K562 (cell line): ENCODE measurements around the gene NCOA4. TPM values are rescaled to one million over a fixed set of nuclear protein-coding genes. Genes with fewer than 3 reads are reported as not detected.

Experiments used
- ATAC-seq: fragments of 200-7000 bp; cut with Tn5 transposase; 3 replicates; pipeline ENCODE4 v1.9.1; 2020; ENCODE audit warnings: moderate library complexity
- BruUV-seq: library from RNA; stranded (reverse); fragments of 400-500 nt; replicated peaks from 2 replicates; lab custom pipeline; 2021; lab: Mats Ljungman, UMichigan
- CTCF ChIA-PET: fragments of 300-600 bp; formaldehyde crosslinking; extraction: SDS; loops from one replicate; lab custom pipeline; 2021; ENCODE audit warnings: low intra/inter-chr PET ratio; lab: Yijun Ruan, JAX
- POLR2A ChIA-PET: fragments of 300-600, 350-650 bp; sonication (Branson Sonifier 250); formaldehyde crosslinking; extraction: SDS; loops from one replicate; lab custom pipeline; 2021; ENCODE audit warnings: antibody characterized with exemption, inconsistent platforms; lab: Yijun Ruan, JAX
- DNase-seq, 4 experiments: peaks; one replicate each; pipeline versions ENCODE4 v3.0.0 to v3.0.0-alpha.2; 2011 to 2018; ENCODE audit warnings: low spot score in 3 of 4, mixed read lengths in 3 of 4; ENCODE audit errors: extremely low read depth in 1 of 4
- FAIRE-seq: peaks from 2 replicates; lab custom pipeline; 2011; peaks lifted over from hg19 to GRCh38; lab: Jason Lieb, UNC
- H2AFZ ChIP-seq: 2 replicates; pipeline ENCODE4 v1.6.0; 2011; ENCODE audit warnings: low read depth, low read length, control low read depth, inconsistent platforms
- H3K27ac ChIP-seq: fragments of 200-600 bp; 3 replicates; pipeline ENCODE4 v1.8.0; 2011; ENCODE audit warnings: low read depth, mild to moderate bottlenecking, control low read depth, inconsistent platforms, low read length, moderate library complexity, mixed read lengths; ENCODE audit errors: extremely low read depth
- H3K27me3 ChIP-seq, 2 experiments: fragments of 300-600 bp in 1 of 2; 2 replicates in 1 of 2; 3 replicates in 1 of 2; pipeline versions ENCODE4 v1.6.0 to v1.8.0; 2011; ENCODE audit warnings: inconsistent platforms in 2 of 2, low read length in 2 of 2, mild to moderate bottlenecking in 1 of 2, mixed read lengths in 1 of 2, moderate library complexity in 1 of 2; ENCODE audit not compliant: control insufficient read depth in 2 of 2, insufficient read depth in 2 of 2
- H3K36me3 ChIP-seq: fragments of 300-600 bp; 3 replicates; pipeline ENCODE4 v1.8.0; 2011; ENCODE audit warnings: mild to moderate bottlenecking, low read length, inconsistent platforms; ENCODE audit not compliant: control insufficient read depth, insufficient read depth
- H3K4me1 ChIP-seq, 2 experiments: fragments of 200-600 bp in 1 of 2; replicated peaks in 1 of 2; 2 replicates in 1 of 2; 3 replicates in 1 of 2; pipeline versions ENCODE4 v1.5.1 to v1.8.0; 2011; ENCODE audit warnings: inconsistent platforms in 2 of 2, low read length in 2 of 2, mild to moderate bottlenecking in 1 of 2, mixed read lengths in 1 of 2, moderate library complexity in 1 of 2; ENCODE audit not compliant: control insufficient read depth in 2 of 2, insufficient read depth in 2 of 2
- H3K4me2 ChIP-seq: 2 replicates; pipeline ENCODE4 v1.6.1; 2011; ENCODE audit warnings: low read length, control low read depth, inconsistent platforms, mixed read lengths; ENCODE audit not compliant: insufficient read depth
- H3K4me3 ChIP-seq: fragments of 200-600 bp; sonication (generic), shearing (Covaris generic); 2 replicates; pipeline ENCODE4 v1.5.1; 2016; ENCODE audit warnings: control low read depth, inconsistent platforms
- H3K79me2 ChIP-seq: fragments of 200-600 bp; 3 replicates; pipeline ENCODE4 v1.8.0; 2011; ENCODE audit warnings: low read length, inconsistent platforms; ENCODE audit not compliant: control insufficient read depth, insufficient read depth
- H3K9ac ChIP-seq, 2 experiments: 2 replicates each; pipeline versions ENCODE4 v1.6.0 to v1.6.1; 2011; ENCODE audit warnings: low read depth in 2 of 2, low read length in 2 of 2, control low read depth in 1 of 2, inconsistent platforms in 1 of 2, mild to moderate bottlenecking in 1 of 2, mixed read lengths in 1 of 2; ENCODE audit not compliant: insufficient read depth in 1 of 2
- H3K9me1 ChIP-seq: one replicate; pipeline ENCODE4 v1.6.0; 2011; ENCODE audit warnings: inconsistent platforms, mild to moderate bottlenecking, low read length, moderate library complexity; ENCODE audit not compliant: control insufficient read depth, insufficient read depth
- H3K9me3 ChIP-seq: replicated peaks from 2 replicates; pipeline ENCODE4 v1.5.1; 2011; ENCODE audit warnings: low read depth, low read length, inconsistent platforms; ENCODE audit not compliant: control insufficient read depth, insufficient read depth
- H4K20me1 ChIP-seq: replicated peaks from 2 replicates; pipeline ENCODE4 v1.6.1; 2011; ENCODE audit warnings: low read length, inconsistent platforms, mixed read lengths; ENCODE audit not compliant: control insufficient read depth, insufficient read depth
- ILF3 ChIP-seq: fragments of 450-650 bp; IDR thresholded peaks from 2 replicates; pipeline ENCODE4 v1.6.1; 2018; ENCODE audit warnings: antibody characterized with exemption, mild to moderate bottlenecking, moderate library complexity, borderline replicate concordance
- KDM2B ChIP-seq: fragments of 250-450 bp; sonication (Bioruptor Pico); IDR thresholded peaks from 2 replicates; pipeline ENCODE4 v1.8.0; 2021; ENCODE audit warnings: mild to moderate bottlenecking, moderate library complexity
- NR4A1 ChIP-seq, 2 experiments: fragments of 250-450 bp in 1 of 2; fragments of 450-650 bp in 1 of 2; sonication (Bioruptor Pico) in 1 of 2; IDR thresholded peaks; 2 replicates each; pipeline versions ENCODE4 v1.4.0 to v1.6.1; 2016 to 2020; ENCODE audit warnings: mild to moderate bottlenecking in 2 of 2, missing compliant biosample characterization in 1 of 2, missing genetic modification characterization in 1 of 2, moderate library complexity in 1 of 2
- ZNF277 ChIP-seq: fragments of 250-450 bp; sonication (Bioruptor Pico); IDR thresholded peaks from 2 replicates; pipeline ENCODE4 v1.8.0; 2022; ENCODE audit warnings: inconsistent platforms, mild to moderate bottlenecking, moderate library complexity, borderline replicate concordance
- WGBS: fragments of 100-300 bp; shearing (Covaris generic); methylation state at CpG from one replicate; pipeline ENCODE4 v1.1.6; 2016; ENCODE audit warnings: low coverage, mixed read lengths; ENCODE audit not compliant: insufficient coverage; ENCODE audit errors: missing lambda C conversion rate; 5-methylcytosine and 5-hydroxymethylcytosine counted together
- in situ Hi-C: fragments of 300-500 bp; cut with MboI; formaldehyde crosslinking; loops from 4 replicates; pipeline ENCODE4 v1.15.0; 2018; ENCODE audit warnings: inconsistent platforms, mixed read lengths
- intact Hi-C: fragments of 100-400 bp; cut with micrococcal nuclease; formaldehyde crosslinking; loops from 2 replicates; pipeline ENCODE4 v1.14.2; 2022
- polyA plus RNA-seq, 8 experiments: library from polyadenylated mRNA; depleted of rRNA in 4 of 8; stranded (reverse) in 5 of 8; unstranded in 3 of 8; fragments of >200 nt; fragmentation: Nextera tagmentation in 2 of 8; fragmentation: Illumina TruSeq in 1 of 8; extraction: Ambion mirVana in 2 of 8; extraction: Trizol in 1 of 8; gene quantifications; 2 replicates each; pipeline versions ENCODE4 v1.2.1 to v1.2.3, GENCODE V29; 2011 to 2014; ENCODE audit warnings: inconsistent platforms in 1 of 8, missing spikeins in 1 of 8
- total RNA-seq, 7 experiments: library from RNA; depleted of rRNA in 6 of 7; stranded (reverse); fragments of >200 nt in 6 of 7; fragmentation: Illumina TruSeq in 2 of 7; extraction: Trizol in 2 of 7; gene quantifications; 2 replicates each; pipeline versions ENCODE4 v1.2.1 to v1.2.3, GENCODE V29; 2011 to 2021; ENCODE audit warnings: low replicate concordance in 1 of 7

NCOA4 gene
- total and polyA plus RNA-seq, 9 of the 15 experiments (the other 6 are each of a cell fraction or from before 2014, with no cell fraction given), result 89.8 to 283 (median 181) TPM

- H3K27me3 ChIP-seq, result no peaks in the 10 kb centered on the region
- ATAC-seq (no peak), FAIRE-seq (no peak)
- POLR2A ChIA-PET, result interaction anchor here (1.4 kb wide), 1 partner anchor 8 kb away, joined by 7 read pairs; no protein-coding TSS in a partner anchor
- no peak overlapping the region for H3K9ac ChIP-seq
- TF ChIP-seq ZNF277 (CRISPR knock-in tag) (no peak), KDM2B (CRISPR knock-in tag) (no peak), ILF3 (no peak), NR4A1 (CRISPR knock-in tag; IDR thresholded peaks at IDR 0.05) (no peak), NR4A1 (tag; IDR thresholded peaks at IDR 0.05) (no peak)
- TF ChIP-seq, all 486 proteins: peak for 0
- intact Hi-C loops (no loop called here), in situ Hi-C loops (no loop called here)
- Histone ChIP-seq H3K9me1 (no peaks in the 10 kb centered on the region), H4K20me1 (no peaks in the 10 kb centered on the region), H3K27ac (no peak overlapping the region), H3K36me3 (no peaks in the 10 kb centered on the region), H3K79me2 (no peaks in the 10 kb centered on the region), H3K4me3 (no peak overlapping the region), H3K9me3 (no peaks in the 10 kb centered on the region), H3K4me2 (no peak overlapping the region), H2AFZ (peak overlapping the region; percentile 60), H3K4me1 (peaks cover 0 to 11% of the 10 kb centered on the region in 2 experiments; a peak in 3 of 5 replicates)
- no peak for DNase-seq
- CTCF ChIA-PET, result no interaction called here
- BruUV-seq, result no TSS peak
- 21% methylated on average over 2 of the region's 2 CpGs for WGBS
Observed at GRCh38 chr10:46068905-46069304, 38.5 kb upstream of the NCOA4 start.
